GM23338 (cell line): ENCODE results near the gene DLGAP3. TPM values are rescaled to one million over a fixed set of nuclear protein-coding genes. Genes with fewer than 3 reads are reported as not detected.

Experiments
- ATAC-seq: fragments of 200-7000 bp; cut with Tn5 transposase; 3 replicates; pipeline ENCODE4 v1.9.1; 2020
- DNase-seq: peaks from one replicate; pipeline ENCODE4 v3.0.0-alpha.2; 2015; ENCODE audit warnings: low spot score
- H2AFZ ChIP-seq: fragments of 200-600 bp; sonication (generic); 2 replicates; pipeline ENCODE4 v1.8.0; 2016; ENCODE audit warnings: antibody characterized with exemption, mild to moderate bottlenecking, moderate library complexity
- H3F3A ChIP-seq: fragments of 200-600 bp; sonication (generic); replicated peaks from 2 replicates; pipeline ENCODE4 v1.8.0; 2017; ENCODE audit warnings: antibody characterized with exemption, mixed run types, low read depth
- H3K27ac ChIP-seq: fragments of 200-600 bp; sonication (generic); 2 replicates; pipeline ENCODE4 v1.6.1; 2016; ENCODE audit warnings: low read depth
- H3K27me3 ChIP-seq: fragments of 200-600 bp; sonication (generic); 2 replicates; pipeline ENCODE4 v1.8.0; 2016; ENCODE audit warnings: mild to moderate bottlenecking, mixed run types, moderate library complexity; ENCODE audit not compliant: insufficient read depth
- H3K36me3 ChIP-seq: fragments of 200-600 bp; sonication (generic); 2 replicates; pipeline ENCODE4 v1.8.0; 2016; ENCODE audit warnings: mild to moderate bottlenecking; ENCODE audit not compliant: insufficient read depth
- H3K4me1 ChIP-seq: fragments of 200-600 bp; sonication (generic); 2 replicates; pipeline ENCODE4 v1.8.0; 2016; ENCODE audit warnings: mild to moderate bottlenecking, moderate library complexity; ENCODE audit not compliant: insufficient read depth
- H3K4me2 ChIP-seq: fragments of 200-600 bp; sonication (generic); 2 replicates; pipeline ENCODE4 v1.7.1; 2017; ENCODE audit warnings: mixed run types
- H3K4me3 ChIP-seq: fragments of 200-600 bp; sonication (generic); 2 replicates; pipeline ENCODE4 v1.6.1; 2016; ENCODE audit warnings: mixed run types
- H3K79me2 ChIP-seq: fragments of 200-600 bp; sonication (generic); replicated peaks from 2 replicates; pipeline ENCODE4 v1.8.0; 2017; ENCODE audit warnings: mild to moderate bottlenecking; ENCODE audit not compliant: insufficient read depth
- H3K9me2 ChIP-seq: fragments of 200-600 bp; sonication (generic); 2 replicates; pipeline ENCODE4 v1.8.0; 2017; ENCODE audit not compliant: insufficient read depth
- H4K20me1 ChIP-seq: fragments of 200-600 bp; sonication (generic); replicated peaks from 2 replicates; pipeline ENCODE4 v1.8.0; 2017; ENCODE audit warnings: mild to moderate bottlenecking; ENCODE audit not compliant: insufficient read depth
- H3K27ac Mint-ChIP-seq: 2 replicates; pipeline ENCODE4 v1.8.0; 2020; ENCODE audit warnings: inconsistent platforms, mild to moderate bottlenecking, moderate library complexity, mixed read lengths
- H3K27me3 Mint-ChIP-seq: 3 replicates; pipeline ENCODE4 v1.8.0; 2022; ENCODE audit warnings: low read depth, mild to moderate bottlenecking, moderate library complexity, mixed read lengths, inconsistent platforms; ENCODE audit not compliant: insufficient read depth, poor library complexity
- H3K36me3 Mint-ChIP-seq: 3 replicates; pipeline ENCODE4 v1.8.0; 2021; ENCODE audit warnings: low read depth, mild to moderate bottlenecking, inconsistent platforms, moderate library complexity, mixed read lengths
- H3K4me1 Mint-ChIP-seq: 3 replicates; pipeline ENCODE4 v1.8.0; 2020; ENCODE audit warnings: mild to moderate bottlenecking, inconsistent platforms, mixed read lengths
- H3K4me3 Mint-ChIP-seq: 3 replicates; pipeline ENCODE4 v1.8.0; 2021; ENCODE audit warnings: moderate library complexity, mild to moderate bottlenecking, inconsistent platforms, mixed read lengths
- H3K9me3 Mint-ChIP-seq: 3 replicates; pipeline ENCODE4 v1.8.0; 2020; ENCODE audit warnings: moderate library complexity, mild to moderate bottlenecking, inconsistent platforms, mixed read lengths
- CREB1 ChIP-seq: fragments of 250-450 bp; sonication (Bioruptor Pico); IDR thresholded peaks from 2 replicates; pipeline ENCODE4 v1.5.0; 2020; ENCODE audit warnings: low read depth, mild to moderate bottlenecking, moderate library complexity
- EZH2 ChIP-seq: fragments of 200-600 bp; sonication (generic); IDR thresholded peaks from one replicate; pipeline ENCODE4 v1.8.0; 2017; ENCODE audit warnings: antibody characterized with exemption, mild to moderate bottlenecking, low read depth; ENCODE audit not compliant: unreplicated experiment
- EZH2phosphoT487 ChIP-seq: fragments of 200-600 bp; sonication (generic); IDR thresholded peaks from one replicate; pipeline ENCODE4 v1.8.1; 2018; ENCODE audit warnings: antibody characterized with exemption; ENCODE audit not compliant: unreplicated experiment
- POLR2AphosphoS5 ChIP-seq: IDR thresholded peaks from 2 replicates; pipeline ENCODE4 v1.6.1; 2016; ENCODE audit warnings: antibody characterized with exemption, low read depth
- STAT1 ChIP-seq: IDR thresholded peaks from one replicate; pipeline ENCODE4 v1.6.1; 2016; ENCODE audit warnings: antibody characterized with exemption; ENCODE audit not compliant: unreplicated experiment
- ZNF114 ChIP-seq: fragments of 250-450 bp; sonication (Bioruptor Pico); IDR thresholded peaks from 2 replicates; pipeline ENCODE4 v1.5.0; 2020; ENCODE audit warnings: mild to moderate bottlenecking, moderate library complexity
- ZNF331 ChIP-seq: fragments of 250-450 bp; sonication (Bioruptor Pico); IDR thresholded peaks from 2 replicates; pipeline ENCODE4 v1.5.0; 2020; ENCODE audit warnings: low read depth, mild to moderate bottlenecking, moderate library complexity
- ZNF462 ChIP-seq: fragments of 250-450 bp; sonication (Bioruptor Pico); IDR thresholded peaks from 2 replicates; pipeline ENCODE4 v1.5.0; 2020; ENCODE audit warnings: mild to moderate bottlenecking, moderate library complexity
- polyA plus RNA-seq: library from polyadenylated mRNA; unstranded; fragments of >200 nt; fragmentation: Nextera tagmentation; extraction: Ambion mirVana; gene quantifications from 2 replicates; pipeline ENCODE4 v1.2.1, GENCODE V29; 2016
- total RNA-seq: library from RNA; depleted of rRNA; stranded (reverse); fragments of >200 nt; shearing (Covaris generic); gene quantifications from 2 replicates; pipeline ENCODE4 v1.2.3, GENCODE V29; 2014
- TF ChIP-seq, protein P1 (sequence below): IDR thresholded peaks from 2 replicates; pipeline ENCODE4 v1.6.1; 2016; ENCODE audit warnings: antibody characterized with exemption

The DLGAP3 gene
- total and polyA plus RNA-seq, 2 experiments from 2014 or later, result 7.1 to 13.7 TPM

GRCh38 chr1:34904236-34905097 lies 25.0 kb downstream of the DLGAP3 start (continued):
- TF ChIP-seq ZNF462 (CRISPR knock-in tag) (no peak), ZNF114 (CRISPR knock-in tag) (no peak), POLR2AphosphoS5 (no peak), ZNF331 (no peak), STAT1 (no peak), EZH2 (no peak)
- TF ChIP-seq, protein P1, sequence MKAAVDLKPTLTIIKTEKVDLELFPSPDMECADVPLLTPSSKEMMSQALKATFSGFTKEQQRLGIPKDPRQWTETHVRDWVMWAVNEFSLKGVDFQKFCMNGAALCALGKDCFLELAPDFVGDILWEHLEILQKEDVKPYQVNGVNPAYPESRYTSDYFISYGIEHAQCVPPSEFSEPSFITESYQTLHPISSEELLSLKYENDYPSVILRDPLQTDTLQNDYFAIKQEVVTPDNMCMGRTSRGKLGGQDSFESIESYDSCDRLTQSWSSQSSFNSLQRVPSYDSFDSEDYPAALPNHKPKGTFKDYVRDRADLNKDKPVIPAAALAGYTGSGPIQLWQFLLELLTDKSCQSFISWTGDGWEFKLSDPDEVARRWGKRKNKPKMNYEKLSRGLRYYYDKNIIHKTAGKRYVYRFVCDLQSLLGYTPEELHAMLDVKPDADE, result no peak

- no peaks in the 10 kb centered on the region for H3K79me2 ChIP-seq
- no peaks in the 10 kb centered on the region for H3K36me3 ChIP-seq
- no peaks in the 10 kb centered on the region for H3K9me2 ChIP-seq
- no peak overlapping the region for H3K4me3 ChIP-seq
- DNase-seq (no peak), ATAC-seq (no peak)
- no peaks in the 10 kb centered on the region; the same call in 2 of the 3 replicates for H3K36me3 Mint-ChIP-seq
- no peak overlapping the region for H2AFZ ChIP-seq
- H3K27ac ChIP-seq, result no peak overlapping the region
- H3K9me3 Mint-ChIP-seq, result no peaks in the 10 kb centered on the region
- no peak overlapping the region for H3K4me2 ChIP-seq
- peaks cover 11% of the 10 kb centered on the region for H3K4me1 Mint-ChIP-seq
- no peaks in the 10 kb centered on the region for H4K20me1 ChIP-seq
- no peaks in the 10 kb centered on the region for H3F3A ChIP-seq
- no peak overlapping the region for H3K4me3 Mint-ChIP-seq
- H3K4me1 ChIP-seq, result no peaks in the 10 kb centered on the region
- no peaks in the 10 kb centered on the region for H3K27me3 ChIP-seq
- no peak overlapping the region for H3K27ac Mint-ChIP-seq
- H3K27me3 Mint-ChIP-seq, result peaks cover 3% of the 10 kb centered on the region
- TF ChIP-seq POLR2AphosphoS5 (no peak), EZH2phosphoT487 (no peak), CREB1 (no peak), STAT1 (no peak)
- TF ChIP-seq, protein P1, result no peak
Measured at GRCh38 chr1:34901919-34902318, 27.5 kb downstream of the DLGAP3 start.
